PFSK-1 (cell line): ENCODE measurements around the gene PPIL4.

Experiments
- POLR2AphosphoS5 ChIP-seq: IDR thresholded peaks from 2 replicates; pipeline ENCODE4 v1.6.1; 2012; ENCODE audit warnings: low read depth, mild to moderate bottlenecking, control low read depth, low read length, moderate library complexity
- REST ChIP-seq, 2 experiments: IDR thresholded peaks; 2 replicates each; pipeline versions ENCODE4 v1.6.1 to v1.8.0; 2011 to 2012; ENCODE audit warnings: low read depth in 2 of 2, low read length in 2 of 2, control low read depth in 1 of 2, inconsistent platforms in 1 of 2, mild to moderate bottlenecking in 1 of 2, moderate library complexity in 1 of 2; ENCODE audit not compliant: insufficient read depth in 1 of 2
- SIN3A ChIP-seq: IDR thresholded peaks from 2 replicates; pipeline ENCODE4 v1.6.1; 2012; ENCODE audit warnings: mild to moderate bottlenecking, low read length, moderate library complexity, borderline replicate concordance; ENCODE audit not compliant: insufficient read depth

- no peak for TF ChIP-seq POLR2AphosphoS5
- no peak for TF ChIP-seq SIN3A
- no peak for TF ChIP-seq REST (IDR thresholded peaks at IDR 0.05; ENCODE audit: insufficient read depth in 1 of 2, low read depth in 2 of 2, low read length in 2 of 2)
Measured at GRCh38 chr6:149478631-149479314, 67.1 kb downstream of the PPIL4 start.
